ENCODE measurements around the gene PDSS1.
"Not testable (repeated sequence)": the region's sequence is repeated elsewhere in the genome, so short reads cannot be mapped to it uniquely, and the experiment has no call there.

The PDSS1 gene

GRCh38 chr10:26697163-26697921, at the start of gene PDSS1:
PDSS1 (plus strand) TSS chr10:26697701; CDS start chr10:26697712, 11 bp downstream.
- no peak for TF ChIP-seq JUND (IDR thresholded peaks at IDR 0.05; ENCODE audit: low read depth)
- in situ Hi-C loops (cut with HindIII; ENCODE audit: low pct_unique_long_range_greater_than_20kb, low sequenced_read_pairs): no loop called here
- DNase-seq (ENCODE audit: low read depth in 1 of 2, low spot score in 1 of 2): peak; percentile 72 to 76

DNA sequence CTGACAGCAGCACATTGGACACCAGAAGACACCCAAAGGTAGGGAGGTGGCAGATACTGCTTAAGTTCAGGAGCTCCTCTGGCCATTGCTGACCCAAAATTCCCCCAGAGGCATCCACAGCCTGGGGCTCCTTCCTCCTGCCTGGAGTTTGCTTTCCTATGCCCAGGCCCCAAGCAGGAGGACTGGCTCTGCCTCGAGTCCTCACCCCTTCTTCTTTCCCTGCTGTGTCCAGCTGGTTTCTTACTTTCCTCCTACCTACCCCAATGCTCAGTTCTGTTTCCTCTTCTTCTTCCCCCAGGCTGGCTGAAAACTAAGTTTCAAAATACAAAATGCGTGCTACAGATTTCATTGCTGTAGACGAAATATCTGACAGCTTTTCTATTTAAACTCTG, 49.3 kb upstream of the PDSS1 start:
- in situ Hi-C loops (cut with HindIII; ENCODE audit: low pct_unique_long_range_greater_than_20kb, low sequenced_read_pairs); DNase-seq (ENCODE audit: low read depth in 1 of 2, low spot score in 1 of 2): not testable (repeated sequence)

DNA sequence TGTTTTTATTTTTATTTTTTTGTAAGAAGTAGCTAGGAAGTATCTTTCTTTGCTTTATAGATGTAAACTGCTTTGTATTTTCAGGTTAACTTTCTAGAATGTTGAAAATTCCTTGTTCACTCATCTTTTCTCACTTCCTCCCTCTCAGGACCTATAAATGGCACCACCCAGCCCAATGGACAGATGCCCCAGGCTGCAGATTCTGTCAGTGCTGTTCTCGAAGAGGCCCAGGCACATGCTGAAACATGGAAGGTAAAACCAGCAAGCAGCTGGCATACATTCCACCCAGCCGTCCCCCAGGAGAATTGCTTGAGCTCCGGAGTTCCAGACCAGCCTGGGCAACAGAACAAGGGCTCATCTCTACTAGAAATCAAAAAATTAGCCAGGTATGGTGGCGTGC, 47.1 kb upstream of the PDSS1 start:
- TF ChIP-seq JUND (IDR thresholded peaks at IDR 0.05; ENCODE audit: low read depth): no peak
- DNase-seq (ENCODE audit: low read depth in 1 of 2, low spot score in 1 of 2): no peak
- in situ Hi-C loops (cut with HindIII; ENCODE audit: low pct_unique_long_range_greater_than_20kb, low sequenced_read_pairs): no loop called here

DNA sequence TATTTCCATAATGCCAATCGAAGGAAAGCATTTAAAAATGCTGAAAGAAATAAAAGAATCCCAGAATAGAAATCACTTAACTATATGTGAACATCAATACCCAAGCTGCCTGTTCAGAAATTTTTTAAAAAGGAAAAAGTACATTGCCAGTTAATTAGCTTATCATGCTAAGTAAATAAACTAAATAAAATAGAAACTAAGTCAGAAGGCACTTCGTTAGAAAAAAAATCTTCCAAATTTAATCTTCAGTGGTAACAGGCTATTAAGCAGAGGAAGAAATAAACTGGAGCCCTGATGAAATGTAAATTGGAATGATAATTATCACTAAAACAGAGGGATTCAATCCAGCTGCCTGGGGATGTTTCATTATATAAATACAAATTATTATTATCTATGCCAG, 46.0 kb upstream of the PDSS1 start:
- in situ Hi-C loops (cut with HindIII; ENCODE audit: low pct_unique_long_range_greater_than_20kb, low sequenced_read_pairs); DNase-seq (ENCODE audit: low read depth in 1 of 2, low spot score in 1 of 2): not testable (repeated sequence)

GRCh38 chr10:26653004-26653403, 44.5 kb upstream of the PDSS1 start:
- DNase-seq (ENCODE audit: low read depth in 1 of 2, low spot score in 1 of 2): no peak
- no peak for TF ChIP-seq JUND (IDR thresholded peaks at IDR 0.05; ENCODE audit: low read depth)
- in situ Hi-C loops (cut with HindIII; ENCODE audit: low pct_unique_long_range_greater_than_20kb, low sequenced_read_pairs): no loop called here

DNA sequence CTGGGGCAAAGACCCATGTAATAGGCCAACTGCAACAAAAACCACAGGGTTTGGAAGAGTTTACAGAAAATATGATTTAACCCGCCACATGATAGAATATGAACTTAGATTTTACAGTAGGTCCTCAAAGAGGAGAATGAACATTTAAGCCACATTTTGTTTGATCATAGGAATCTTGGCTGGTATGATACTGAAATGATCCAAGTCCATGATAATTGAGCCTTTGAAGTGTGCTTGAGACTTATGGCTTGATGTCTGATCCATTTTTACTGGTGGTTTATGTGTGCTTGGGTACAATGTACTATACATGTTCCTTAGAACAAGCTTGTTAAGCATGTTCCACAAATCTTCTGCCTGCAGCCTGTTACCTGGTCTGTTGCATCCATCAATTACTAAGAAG, 41.8 kb upstream of the PDSS1 start:
- DNase-seq (ENCODE audit: low read depth in 1 of 2, low spot score in 1 of 2): no peak
- TF ChIP-seq JUND (IDR thresholded peaks at IDR 0.05; ENCODE audit: low read depth): no peak
- in situ Hi-C loops (cut with HindIII; ENCODE audit: low pct_unique_long_range_greater_than_20kb, low sequenced_read_pairs): no loop called here

DNA sequence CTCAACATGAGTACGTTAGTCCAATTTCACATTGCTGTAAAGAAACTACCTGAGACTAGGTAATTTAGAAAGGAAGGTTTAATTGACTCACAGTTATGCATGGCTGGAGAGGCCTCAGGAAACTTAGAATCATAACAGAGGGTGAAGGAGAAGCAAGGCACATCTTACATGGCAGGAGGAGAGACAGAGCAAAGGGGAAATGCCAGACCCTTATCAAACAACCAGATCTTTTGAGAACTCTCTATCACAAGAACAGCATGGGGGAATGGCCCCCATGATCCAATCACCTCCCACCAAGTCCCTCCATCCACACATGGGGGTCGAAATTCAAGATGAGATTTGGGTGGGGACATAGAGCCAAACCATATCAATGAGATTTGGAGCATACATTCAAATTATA, 34.6 kb upstream of the PDSS1 start:
- in situ Hi-C loops (cut with HindIII; ENCODE audit: low pct_unique_long_range_greater_than_20kb, low sequenced_read_pairs): no loop called here
- DNase-seq (ENCODE audit: low read depth in 1 of 2, low spot score in 1 of 2): no peak
- TF ChIP-seq JUND (IDR thresholded peaks at IDR 0.05; ENCODE audit: low read depth): no peak

GRCh38 chr10:26665080-26666048, 32.1 kb upstream of the PDSS1 start:
- no peak for TF ChIP-seq JUND (IDR thresholded peaks at IDR 0.05; ENCODE audit: low read depth)
- DNase-seq (ENCODE audit: low read depth in 1 of 2, low spot score in 1 of 2): no peak
- in situ Hi-C loops (cut with HindIII; ENCODE audit: low pct_unique_long_range_greater_than_20kb, low sequenced_read_pairs): no loop called here

DNA sequence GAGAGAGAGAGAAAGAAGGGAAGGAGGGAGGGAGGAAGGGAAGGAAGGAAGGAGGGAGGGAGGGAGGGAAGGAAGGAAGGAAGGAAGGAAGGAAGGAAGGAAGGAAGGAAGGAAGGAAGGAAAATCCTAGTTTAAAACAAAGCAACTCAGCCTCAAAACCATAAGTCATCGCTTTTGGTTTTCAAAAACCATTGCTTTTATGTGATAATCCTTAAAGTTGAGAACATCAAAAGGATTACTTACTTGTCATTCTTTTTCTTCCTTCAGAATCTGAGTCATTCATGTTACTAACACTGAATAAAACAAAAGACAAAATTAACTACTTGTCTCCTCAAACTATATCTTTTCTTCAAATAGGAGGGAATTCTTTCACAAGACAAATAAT, 21.6 kb upstream of the PDSS1 start:
- DNase-seq (ENCODE audit: low read depth in 1 of 2, low spot score in 1 of 2): no peak
- in situ Hi-C loops (cut with HindIII; ENCODE audit: low pct_unique_long_range_greater_than_20kb, low sequenced_read_pairs): no loop called here

GRCh38 chr10:26679588-26679987, 17.9 kb upstream of the PDSS1 start:
- no peak for DNase-seq (ENCODE audit: low read depth in 1 of 2, low spot score in 1 of 2)
- in situ Hi-C loops (cut with HindIII; ENCODE audit: low pct_unique_long_range_greater_than_20kb, low sequenced_read_pairs): no loop called here
- no peak for TF ChIP-seq JUND (IDR thresholded peaks at IDR 0.05; ENCODE audit: low read depth)

More for the DNA sequence above, 21.6 kb upstream of the PDSS1 start:
- TF ChIP-seq JUND (IDR thresholded peaks at IDR 0.05; ENCODE audit: low read depth): no peak

DNA sequence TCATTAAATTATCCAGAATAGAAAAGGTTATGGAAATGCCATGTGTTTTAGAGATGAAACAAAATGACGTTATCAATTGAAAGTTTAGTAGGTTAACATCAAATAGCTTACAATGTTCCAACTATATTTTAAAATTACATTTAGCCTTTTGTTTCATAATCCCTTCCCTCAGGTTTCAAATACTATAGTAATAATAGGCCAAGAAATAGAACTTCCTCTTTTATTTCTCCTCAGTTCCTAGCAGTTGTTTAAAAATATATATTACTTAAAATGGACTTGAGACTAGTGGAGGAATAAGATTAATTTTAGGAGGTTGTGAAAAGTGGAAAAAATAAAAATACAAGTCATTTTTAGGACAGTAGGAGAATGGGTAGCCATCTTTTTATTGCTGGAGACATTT, 16.4 kb upstream of the PDSS1 start:
- in situ Hi-C loops (cut with HindIII; ENCODE audit: low pct_unique_long_range_greater_than_20kb, low sequenced_read_pairs): no loop called here
- no peak for DNase-seq (ENCODE audit: low read depth in 1 of 2, low spot score in 1 of 2)
- no peak for TF ChIP-seq JUND (IDR thresholded peaks at IDR 0.05; ENCODE audit: low read depth)

DNA sequence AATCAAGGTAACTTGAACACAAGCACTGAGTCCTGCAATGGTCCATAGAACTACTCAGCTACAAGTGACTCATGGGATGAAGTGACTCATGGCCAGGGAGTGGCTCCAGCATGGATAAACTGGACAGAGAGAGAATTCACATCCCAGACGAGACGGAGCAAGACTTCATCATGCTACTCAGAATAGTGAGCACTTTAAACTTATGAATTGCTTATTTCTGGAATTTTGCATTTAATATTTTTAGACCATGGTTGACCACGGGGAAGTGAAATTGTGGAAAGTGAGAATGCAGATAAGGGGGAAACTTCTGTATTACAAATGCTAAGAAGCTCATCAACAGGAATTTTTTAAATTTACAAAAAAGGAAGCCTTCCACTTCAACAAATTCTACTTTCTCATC, 15.5 kb upstream of the PDSS1 start:
- in situ Hi-C loops (cut with HindIII; ENCODE audit: low pct_unique_long_range_greater_than_20kb, low sequenced_read_pairs); DNase-seq (ENCODE audit: low read depth in 1 of 2, low spot score in 1 of 2): not testable (repeated sequence)

- DNase-seq (ENCODE audit: low read depth in 1 of 2, low spot score in 1 of 2): no peak
- in situ Hi-C loops (cut with HindIII; ENCODE audit: low pct_unique_long_range_greater_than_20kb, low sequenced_read_pairs): no loop called here
- no peak for TF ChIP-seq JUND (IDR thresholded peaks at IDR 0.05; ENCODE audit: low read depth)
These were observed 14.6 kb upstream of the PDSS1 start for GRCh38 chr10:26682931-26683330.

GRCh38 chr10:26684667-26685264, 12.7 kb upstream of the PDSS1 start:
- in situ Hi-C loops (cut with HindIII; ENCODE audit: low pct_unique_long_range_greater_than_20kb, low sequenced_read_pairs): not testable (repeated sequence)
- DNase-seq (ENCODE audit: low read depth in 1 of 2, low spot score in 1 of 2): peak; percentile 16 to 65
